GM10266 (cell line): ENCODE measurements around the gene ATRIP.
A peak's percentile ranks its signal among the peaks of the same experiment; 100 is the strongest.

Experiments used
- DNase-seq: peaks from one replicate; pipeline ENCODE4 v3.0.0; 2012; ENCODE audit errors: extremely low spot score
- TF ChIP-seq, protein P1 (sequence below): IDR thresholded peaks from 2 replicates; pipeline ENCODE4 v1.5.1; 2012; ENCODE audit warnings: mild to moderate bottlenecking, low read depth; ENCODE audit not compliant: control insufficient read depth, insufficient read depth; ENCODE audit errors: missing control alignments

Gene ATRIP

DNA sequence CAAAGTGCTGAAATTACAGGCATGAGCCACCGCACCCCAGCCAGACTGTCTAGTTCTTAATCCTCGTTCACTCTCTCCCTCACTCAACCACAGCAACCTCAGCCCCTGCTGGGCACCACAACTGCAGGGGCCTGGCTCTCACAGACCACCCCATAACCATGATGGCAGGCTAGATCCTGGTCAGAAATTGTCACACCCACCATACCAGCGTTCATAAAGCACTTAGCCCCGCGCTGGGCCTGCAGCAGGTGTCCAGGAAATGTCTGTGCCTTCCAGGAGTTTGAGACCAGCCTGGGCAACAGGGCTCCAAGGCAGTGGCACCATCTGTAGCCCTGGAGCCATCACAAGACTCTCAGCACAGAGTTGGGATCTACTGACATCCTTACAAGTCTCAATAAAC is 55.6 kb downstream of the ATRIP start:
- TF ChIP-seq, protein P1, sequence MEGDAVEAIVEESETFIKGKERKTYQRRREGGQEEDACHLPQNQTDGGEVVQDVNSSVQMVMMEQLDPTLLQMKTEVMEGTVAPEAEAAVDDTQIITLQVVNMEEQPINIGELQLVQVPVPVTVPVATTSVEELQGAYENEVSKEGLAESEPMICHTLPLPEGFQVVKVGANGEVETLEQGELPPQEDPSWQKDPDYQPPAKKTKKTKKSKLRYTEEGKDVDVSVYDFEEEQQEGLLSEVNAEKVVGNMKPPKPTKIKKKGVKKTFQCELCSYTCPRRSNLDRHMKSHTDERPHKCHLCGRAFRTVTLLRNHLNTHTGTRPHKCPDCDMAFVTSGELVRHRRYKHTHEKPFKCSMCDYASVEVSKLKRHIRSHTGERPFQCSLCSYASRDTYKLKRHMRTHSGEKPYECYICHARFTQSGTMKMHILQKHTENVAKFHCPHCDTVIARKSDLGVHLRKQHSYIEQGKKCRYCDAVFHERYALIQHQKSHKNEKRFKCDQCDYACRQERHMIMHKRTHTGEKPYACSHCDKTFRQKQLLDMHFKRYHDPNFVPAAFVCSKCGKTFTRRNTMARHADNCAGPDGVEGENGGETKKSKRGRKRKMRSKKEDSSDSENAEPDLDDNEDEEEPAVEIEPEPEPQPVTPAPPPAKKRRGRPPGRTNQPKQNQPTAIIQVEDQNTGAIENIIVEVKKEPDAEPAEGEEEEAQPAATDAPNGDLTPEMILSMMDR: no peak
- no peak for DNase-seq

GRCh38 chr3:48502728-48503168 is 56.2 kb downstream of the ATRIP start:
- no peak for DNase-seq
- TF ChIP-seq, protein P1: no peak

DNA sequence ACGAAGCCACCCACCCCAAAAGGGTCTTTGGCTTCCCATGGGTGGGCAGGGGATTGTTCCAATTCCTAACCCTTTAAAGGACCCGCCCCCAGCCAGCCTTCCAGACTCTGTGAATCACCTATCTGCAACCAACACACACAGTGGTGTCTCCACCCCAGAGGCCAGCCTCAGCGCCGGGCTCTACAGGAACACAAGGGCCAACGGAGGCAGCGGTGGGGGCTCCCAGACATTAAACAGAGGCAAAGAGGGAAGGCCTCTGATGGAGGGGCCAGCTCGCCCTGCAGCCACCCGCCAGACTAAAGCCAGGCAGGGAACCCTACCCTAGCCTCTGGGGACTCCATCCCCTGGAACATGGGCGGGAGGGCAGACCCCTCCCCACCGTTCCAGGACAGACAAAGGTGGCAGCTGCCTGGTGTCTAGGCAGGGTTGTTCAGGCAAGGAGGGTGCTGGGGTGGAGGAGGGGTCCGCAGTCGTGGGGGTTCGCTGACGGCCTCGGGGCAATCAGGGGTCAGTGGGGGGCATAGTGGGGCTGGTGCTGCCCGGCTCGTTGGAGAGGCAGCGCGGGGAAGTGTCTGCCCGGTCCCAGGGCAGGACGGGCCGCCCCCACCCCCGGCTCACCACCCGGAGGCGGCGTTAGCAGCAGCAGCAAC is 57.0 kb downstream of the ATRIP start:
- TF ChIP-seq, protein P1: no peak
- no peak for DNase-seq

DNA sequence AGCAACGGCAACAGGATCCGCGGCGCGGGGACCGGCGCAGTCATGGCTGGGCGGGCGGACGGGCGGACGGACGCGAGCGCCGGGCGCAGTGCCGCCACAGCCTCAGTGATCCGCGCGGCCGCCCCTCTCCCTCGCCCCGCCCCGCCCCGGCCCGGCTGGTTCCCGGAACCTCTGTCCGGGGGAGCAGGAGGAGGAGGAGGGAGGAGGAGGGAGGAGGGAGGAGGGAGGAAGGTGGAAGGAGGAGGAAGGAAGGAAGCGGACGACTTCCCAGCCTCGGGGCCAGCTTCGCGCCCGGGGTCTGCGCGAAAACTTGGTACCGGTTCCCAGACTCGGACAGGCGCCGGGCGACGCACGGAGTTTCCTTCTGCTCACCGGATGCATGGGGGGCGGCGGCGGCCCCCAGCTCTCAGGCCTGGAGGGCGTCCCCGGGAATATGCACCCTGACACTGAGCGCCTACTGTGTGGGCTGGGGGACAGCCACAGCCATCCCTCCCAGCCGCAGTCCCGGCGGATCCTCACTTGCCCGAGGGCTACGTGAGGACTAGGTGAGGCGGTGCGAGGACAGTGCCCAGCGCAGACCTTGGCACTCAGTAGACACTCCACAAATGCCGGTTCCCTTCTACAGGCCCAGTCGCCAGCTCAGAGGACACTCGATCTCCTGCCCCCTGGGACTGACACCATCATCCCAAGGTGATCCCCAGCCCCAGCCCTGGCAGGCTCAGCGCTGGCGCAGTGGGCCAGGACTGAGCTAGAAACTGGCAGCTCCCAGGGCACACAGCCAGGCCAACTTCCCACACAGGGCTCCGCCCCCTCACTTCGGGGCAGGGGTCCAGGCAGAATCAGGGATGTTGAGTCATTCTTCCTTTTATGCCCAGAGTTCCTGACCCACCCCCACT is 57.8 kb downstream of the ATRIP start, which contains the start of gene SHISA5:
SHISA5 (minus strand) TSS at position 124 of the 896 bp plus-strand sequence; CDS start at position 44, 80 bp downstream.
- peak; percentile 71 for DNase-seq
- TF ChIP-seq, protein P1: no peak

DNA sequence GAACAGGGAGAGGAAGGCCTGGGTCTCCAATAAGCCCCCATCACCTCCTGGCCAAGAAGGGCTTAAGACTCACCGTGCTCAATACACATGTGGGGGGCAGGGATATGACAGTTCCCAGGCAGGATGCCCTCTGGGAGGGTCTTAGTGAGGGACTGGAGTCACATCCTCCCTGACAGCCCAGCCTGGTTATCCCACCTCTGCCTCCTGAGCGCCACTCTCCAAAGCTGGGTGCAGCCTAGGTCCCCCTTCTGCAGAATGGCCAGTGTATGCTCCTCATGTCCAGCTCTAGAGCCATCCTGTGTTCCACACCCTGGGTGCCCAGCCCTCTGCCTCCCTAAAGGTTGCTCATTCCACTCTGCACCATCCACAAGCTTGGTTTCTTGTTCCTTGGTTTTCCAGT is 58.6 kb downstream of the ATRIP start:
- DNase-seq: no peak
- TF ChIP-seq, protein P1: no peak

- TF ChIP-seq, protein P1: no peak
- no peak for DNase-seq
These were observed 59.5 kb downstream of the ATRIP start for GRCh38 chr3:48505968-48506504.
